Thyroid gland (tissue), 4 donors: ENCODE measurements around the gene IL4R. TPM values are rescaled to one million over a fixed set of nuclear protein-coding genes. Genes with fewer than 3 reads are reported as not detected.
"Not testable (repeated sequence)": the region's sequence is repeated elsewhere in the genome, so short reads cannot be mapped to it uniquely, and the experiment has no call there.

Experiments used
- DNase-seq, 2 donors: peaks; one replicate each; pipeline ENCODE4 v3.0.0-alpha.2; 2019
- H3K27ac ChIP-seq, 3 donors: fragments of 200-600 bp; sonication (generic); 1 replicate in 2 of 3; 2 replicates in 1 of 3; pipeline ENCODE4 v1.5.1; 2016 to 2019; ENCODE audit warnings: mild to moderate bottlenecking in 1 of 3, moderate library complexity in 1 of 3
- H3K27me3 ChIP-seq: fragments of 200-600 bp; sonication (generic); one replicate; pipeline ENCODE4 v1.5.1; 2019
- H3K36me3 ChIP-seq, 2 donors: fragments of 200-600 bp; sonication (generic); one replicate each; pipeline ENCODE4 v1.5.1; 2016 to 2019
- H3K4me1 ChIP-seq, 2 donors: fragments of 200-600 bp; sonication (generic); one replicate each; pipeline ENCODE4 v1.5.1; 2017 to 2019
- H3K4me3 ChIP-seq, 3 donors: fragments of 200-600 bp; sonication (generic); replicated peaks in 1 of 3; 1 replicate in 2 of 3; 2 replicates in 1 of 3; pipeline ENCODE4 v1.5.1; 2016; ENCODE audit warnings: mild to moderate bottlenecking in 1 of 3
- H3K9me3 ChIP-seq: fragments of 200-600 bp; sonication (generic); one replicate; pipeline ENCODE4 v1.5.1; 2017
- CTCF ChIP-seq, 6 experiments: fragments of 200-600 bp in 3 of 6; fragments of 450-650 bp in 3 of 6; sonication (generic) in 3 of 6; IDR thresholded peaks; one replicate each; pipeline ENCODE4 v1.5.1; 2016 to 2019; ENCODE audit warnings: antibody characterized with exemption in 6 of 6, mild to moderate bottlenecking in 2 of 6, inconsistent platforms in 1 of 6, moderate library complexity in 1 of 6
- POLR2A ChIP-seq, 2 donors: fragments of 450-650 bp; IDR thresholded peaks; one replicate each; pipeline ENCODE4 v1.6.1; 2017; ENCODE audit warnings: antibody characterized with exemption in 2 of 2, mild to moderate bottlenecking in 2 of 2, moderate library complexity in 1 of 2
- WGBS, 2 donors: methylation state at CpG; one replicate each; pipeline ENCODE4 v1.1.5; 2017; 5-methylcytosine and 5-hydroxymethylcytosine counted together
- intact Hi-C: fragments of 100-400 bp; cut with DNase I; formaldehyde crosslinking; loops from one replicate; pipeline ENCODE4 v1.15.1; 2023
- total RNA-seq, 4 donors: library from RNA; depleted of rRNA; stranded (reverse); fragments of >200 nt; gene quantifications; one replicate each; pipeline ENCODE4 v1.2.3, GENCODE V29; 2016

Gene IL4R
- total RNA-seq, 4 donors from 2014 or later, result 18.5 to 42.5 (median 21.7) TPM

GRCh38 chr16:27268376-27269299 lies 45.1 kb upstream of the IL4R start, which contains the start of gene NSMCE1:
Gene NSMCE1, minus strand, starts transcription at chr16:27268772. Its CDS starts 11,202 bp downstream, at chr16:27257570.
- Histone ChIP-seq H3K9me3 (no peaks in the 10 kb centered on the region), H3K36me3 (no peaks in the 10 kb centered on the region), H3K4me1 (peaks cover 9 to 16% of the 10 kb centered on the region in 2 donors), H3K4me3 (peak within 1 kb of the TSS; percentile 11 to 76 (median 66)), H3K27me3 (no peaks in the 10 kb centered on the region), H3K27ac (peak within 1 kb of the TSS; percentile 60 to 89 (median 85))
- intact Hi-C loops, result no loop called here
- 10% methylated on average over 53 to 56 of the region's 58 CpGs for WGBS, 2 donors
- peak; percentile 98 to 99 for DNase-seq
- peak in 3 of 6 experiments; percentile 11 to 40 (median 27) for TF ChIP-seq CTCF (IDR thresholded peaks at IDR 0.05)
- TF ChIP-seq POLR2A (IDR thresholded peaks at IDR 0.05), result peak in 1 of 2 donors; percentile 80

DNA sequence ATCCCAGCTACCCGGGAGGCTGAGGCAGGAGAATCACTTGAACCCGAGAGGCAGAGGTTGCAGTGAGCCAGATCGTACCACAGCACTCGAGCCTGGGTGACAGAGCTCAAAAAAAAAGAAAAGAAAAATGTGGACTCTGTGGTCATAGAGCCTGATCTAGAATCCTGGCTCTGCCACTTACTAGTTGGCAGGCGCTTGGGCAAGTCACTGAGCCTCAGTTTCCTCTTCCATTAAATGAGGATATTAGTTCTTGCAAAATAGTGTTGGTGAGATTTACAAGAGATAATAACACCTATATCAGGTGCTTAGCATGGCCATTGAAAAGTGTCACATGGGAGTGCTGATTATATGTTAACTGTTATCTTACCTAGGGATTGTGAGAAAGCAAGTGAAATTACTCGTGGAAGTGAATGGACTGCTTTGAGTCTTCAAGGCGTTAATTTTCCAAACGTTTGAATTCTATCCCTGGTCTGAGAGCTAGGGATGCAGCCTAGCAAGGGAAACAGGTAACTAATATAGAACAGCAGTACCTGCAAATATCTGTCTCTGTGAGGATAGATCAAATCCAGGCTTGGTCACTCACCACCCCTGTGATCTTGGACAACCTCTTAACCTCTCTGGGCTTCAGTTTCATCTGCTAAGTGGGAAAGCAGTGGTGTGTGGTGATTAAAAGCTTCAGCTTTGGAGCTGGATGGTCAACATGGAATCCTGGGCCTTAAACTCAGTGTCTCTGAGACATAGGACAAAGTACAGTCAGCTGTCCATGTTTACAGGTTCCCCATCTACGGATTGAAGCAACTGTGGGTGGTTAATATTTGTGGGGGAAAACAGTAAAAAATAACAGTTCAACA lies 44.2 kb upstream of the IL4R start:
- intact Hi-C loops, result no loop called here
- H3K36me3 ChIP-seq, result no peaks in the 10 kb centered on the region
- no peaks in the 10 kb centered on the region for H3K9me3 ChIP-seq
- no peak for DNase-seq
- no peaks in the 10 kb centered on the region for H3K27me3 ChIP-seq
- peak overlapping the region in 1 of 3 donors; percentile 85 for H3K27ac ChIP-seq
- TF ChIP-seq POLR2A (IDR thresholded peaks at IDR 0.05) (no peak), CTCF (IDR thresholded peaks at IDR 0.05) (no peak)
- peak overlapping the region in 2 of 3 donors; percentile 11 to 66 for H3K4me3 ChIP-seq
- WGBS, 2 donors, result 80 to 82% methylated on average over 9 of the region's 9 CpGs
- H3K4me1 ChIP-seq, result peaks cover 9 to 16% of the 10 kb centered on the region in 2 donors

DNA sequence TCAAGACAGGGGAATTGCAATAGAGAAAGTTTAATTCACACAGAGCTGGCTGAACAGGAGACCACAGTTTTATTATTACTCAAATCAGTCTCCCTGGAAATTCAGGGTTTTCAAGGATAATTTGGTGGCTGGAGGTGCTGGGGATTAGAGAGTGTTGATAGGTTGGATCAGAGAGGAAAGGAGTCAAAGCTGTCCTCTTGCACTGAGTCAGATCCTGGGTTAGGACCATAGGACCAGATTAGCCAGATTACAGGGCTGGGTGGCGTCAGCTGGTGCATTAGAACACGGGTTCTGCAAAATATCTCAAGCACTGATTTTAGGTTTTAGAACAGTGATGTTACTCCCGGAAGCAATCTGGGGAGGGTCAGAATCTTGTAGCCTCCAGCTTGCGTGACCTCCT lies 43.4 kb upstream of the IL4R start:
- TF ChIP-seq CTCF (IDR thresholded peaks at IDR 0.05) (no peak), POLR2A (IDR thresholded peaks at IDR 0.05) (no peak)
- no peak overlapping the region for H3K27ac ChIP-seq
- peaks cover 9 to 16% of the 10 kb centered on the region in 2 donors for H3K4me1 ChIP-seq
- WGBS, 2 donors, result 93 to 97% methylated on average over 4 of the region's 4 CpGs
- H3K36me3 ChIP-seq, result no peaks in the 10 kb centered on the region
- no peak for DNase-seq
- no peaks in the 10 kb centered on the region for H3K9me3 ChIP-seq
- H3K27me3 ChIP-seq, result no peaks in the 10 kb centered on the region
- H3K4me3 ChIP-seq, result no peak overlapping the region
- intact Hi-C loops, result no loop called here

DNA sequence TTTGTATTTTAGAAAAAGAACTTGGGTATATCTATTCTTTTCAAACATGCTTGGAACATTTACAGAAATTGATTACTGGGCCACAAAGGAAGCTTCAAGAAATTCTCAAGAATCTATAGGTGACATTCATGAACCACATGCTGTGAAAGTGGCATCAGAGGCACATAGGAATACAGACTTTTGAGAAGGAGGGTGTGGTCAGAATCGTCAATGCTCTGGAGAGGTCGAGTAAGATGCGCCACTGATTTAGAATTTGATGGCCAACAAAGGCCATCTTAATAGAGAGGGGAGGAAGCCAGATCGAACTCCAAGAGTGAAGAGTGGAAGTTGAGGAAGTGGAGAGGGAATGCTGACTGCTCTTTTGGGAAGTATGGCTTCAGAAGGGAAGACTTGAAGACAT lies 41.7 kb upstream of the IL4R start:
- intact Hi-C loops, result no loop called here
- H3K4me1 ChIP-seq, result peaks cover 9 to 16% of the 10 kb centered on the region in 2 donors
- H3K4me3 ChIP-seq, result no peak overlapping the region
- no peak for DNase-seq
- WGBS, 2 donors, result 84 to 88% methylated on average over 4 of the region's 4 CpGs
- H3K27ac ChIP-seq, result no peak overlapping the region
- H3K9me3 ChIP-seq, result no peaks in the 10 kb centered on the region
- H3K27me3 ChIP-seq, result no peaks in the 10 kb centered on the region
- no peaks in the 10 kb centered on the region for H3K36me3 ChIP-seq
- TF ChIP-seq CTCF (IDR thresholded peaks at IDR 0.05) (no peak), POLR2A (IDR thresholded peaks at IDR 0.05) (no peak)

- DNase-seq, H3K36me3 ChIP-seq, H3K4me3 ChIP-seq, H3K27ac ChIP-seq, H3K9me3 ChIP-seq, intact Hi-C loops, H3K27me3 ChIP-seq: not testable (repeated sequence)
- peaks cover 9 to 14% of the 10 kb centered on the region in 2 donors for H3K4me1 ChIP-seq
- 97 to 98% methylated on average over 7 of the region's 7 CpGs for WGBS, 2 donors
These were observed 41.1 kb upstream of the IL4R start for GRCh38 chr16:27272697-27273096.
